K562 (cell line): ENCODE data around the gene RPL22. TPM values are rescaled to one million over a fixed set of nuclear protein-coding genes. Genes with fewer than 3 reads are reported as not detected.

Experiments used
- ARID1B ChIP-seq: fragments of 450-650 bp; IDR thresholded peaks from 2 replicates; pipeline ENCODE4 v1.6.1; 2016; ENCODE audit warnings: antibody characterized with exemption, mild to moderate bottlenecking, inconsistent platforms
- ETV1 ChIP-seq: fragments of 450-650 bp; conservative IDR thresholded peaks from 2 replicates; pipeline ENCODE4 v1.6.1; 2016; ENCODE audit warnings: missing genetic modification characterization, control low read depth, low read depth, missing compliant biosample characterization
- FOXP1 ChIP-seq: sonication (generic); formaldehyde crosslinking; IDR thresholded peaks from 2 replicates; pipeline ENCODE4 v1.8.0; 2022; ENCODE audit warnings: mild to moderate bottlenecking, missing genetic modification reagents
- ID3 ChIP-seq, 2 experiments: fragments of 250-450 bp in 1 of 2; fragments of 450-650 bp in 1 of 2; sonication (Bioruptor Pico) in 1 of 2; IDR thresholded peaks; 2 replicates each; pipeline versions ENCODE4 v1.6.1 to v1.8.0; 2016 to 2021; ENCODE audit warnings: mild to moderate bottlenecking in 2 of 2, moderate library complexity in 2 of 2, missing compliant biosample characterization in 1 of 2, missing genetic modification characterization in 1 of 2
- NONO ChIP-seq, 2 experiments: fragments of 200-400 bp in 1 of 2; fragments of 450-650 bp in 1 of 2; formaldehyde crosslinking in 1 of 2; IDR thresholded peaks; 2 replicates each; pipeline ENCODE4 v1.6.1; 2017; ENCODE audit warnings: low read depth in 2 of 2, mild to moderate bottlenecking in 2 of 2, moderate library complexity in 2 of 2, low read length in 1 of 2
- NR2C1 ChIP-seq, 2 experiments: fragments of 450-650 bp; IDR thresholded peaks; 2 replicates each; pipeline ENCODE4 v1.6.1; 2017; ENCODE audit warnings: mild to moderate bottlenecking in 2 of 2, antibody characterized with exemption in 1 of 2, inconsistent platforms in 1 of 2, missing compliant biosample characterization in 1 of 2, missing genetic modification characterization in 1 of 2
- NR3C1 ChIP-seq: sonication (generic); formaldehyde crosslinking; IDR thresholded peaks from 2 replicates; pipeline ENCODE4 v1.8.1; 2022; ENCODE audit warnings: missing genetic modification reagents
- PHF21A ChIP-seq: fragments of 450-650 bp; IDR thresholded peaks from 2 replicates; pipeline ENCODE4 v1.6.1; 2017; ENCODE audit warnings: low read depth, borderline replicate concordance
- RBFOX2 ChIP-seq: fragments of 200-400 bp; formaldehyde crosslinking; IDR thresholded peaks from 2 replicates; pipeline ENCODE4 v1.6.1; 2017; ENCODE audit warnings: low read depth, mild to moderate bottlenecking, low read length, moderate library complexity
- RBM22 ChIP-seq: fragments of 200-400 bp; formaldehyde crosslinking; IDR thresholded peaks from 2 replicates; pipeline ENCODE4 v1.6.1; 2018; ENCODE audit warnings: low read length, low read depth; ENCODE audit not compliant: poor library complexity, severe bottlenecking
- SMAD2 ChIP-seq: fragments of 150-350 bp; IDR thresholded peaks from 2 replicates; pipeline ENCODE4 v1.6.1; 2014; ENCODE audit warnings: low read depth, mild to moderate bottlenecking, low read length
- SMARCA4 ChIP-seq: fragments of 450-650 bp; IDR thresholded peaks from 2 replicates; pipeline ENCODE4 v1.6.1; 2016
- SRSF9 ChIP-seq: fragments of 200-400 bp; formaldehyde crosslinking; IDR thresholded peaks from 2 replicates; pipeline ENCODE4 v1.6.1; 2017; ENCODE audit warnings: low read depth, low read length, borderline replicate concordance
- TAF9B ChIP-seq: fragments of 450-650 bp; IDR thresholded peaks from 2 replicates; pipeline ENCODE4 v1.6.1; 2018; ENCODE audit warnings: mild to moderate bottlenecking; ENCODE audit not compliant: partially characterized antibody
- ZBTB40 ChIP-seq, 2 experiments: fragments of 450-650 bp in 1 of 2; sonication (generic) in 1 of 2; formaldehyde crosslinking in 1 of 2; IDR thresholded peaks; 2 replicates each; pipeline versions ENCODE4 v1.7.1 to v1.9.0; 2016 to 2022; ENCODE audit warnings: inconsistent platforms in 1 of 2, mild to moderate bottlenecking in 1 of 2, missing genetic modification reagents in 1 of 2
- ZKSCAN1 ChIP-seq: fragments of 150-350 bp; IDR thresholded peaks from 2 replicates; pipeline ENCODE4 v1.6.1; 2016; ENCODE audit warnings: low read depth, low read length
- ZNF134 ChIP-seq: fragments of 250-450 bp; sonication (Bioruptor Pico); conservative IDR thresholded peaks from 2 replicates; pipeline ENCODE4 v1.4.0; 2020
- polyA plus RNA-seq, 8 experiments: library from polyadenylated mRNA; depleted of rRNA in 4 of 8; stranded (reverse) in 5 of 8; unstranded in 3 of 8; fragments of >200 nt; fragmentation: Nextera tagmentation in 2 of 8; fragmentation: Illumina TruSeq in 1 of 8; extraction: Ambion mirVana in 2 of 8; extraction: Trizol in 1 of 8; gene quantifications; 2 replicates each; pipeline versions ENCODE4 v1.2.1 to v1.2.3, GENCODE V29; 2011 to 2014; ENCODE audit warnings: inconsistent platforms in 1 of 8, missing spikeins in 1 of 8
- total RNA-seq, 7 experiments: library from RNA; depleted of rRNA in 6 of 7; stranded (reverse); fragments of >200 nt in 6 of 7; fragmentation: Illumina TruSeq in 2 of 7; extraction: Trizol in 2 of 7; gene quantifications; 2 replicates each; pipeline versions ENCODE4 v1.2.1 to v1.2.3, GENCODE V29; 2011 to 2021; ENCODE audit warnings: low replicate concordance in 1 of 7

The RPL22 gene
- total and polyA plus RNA-seq, 9 of the 15 experiments (the other 6 are each of a cell fraction or from before 2014, with no cell fraction given), result 467 to 1,165 (median 607) TPM

- TF ChIP-seq SMAD2, result no peak
- TF ChIP-seq TAF9B, result no peak
- TF ChIP-seq ZNF134 (CRISPR knock-in tag), result no peak
- peak; percentile 48 for TF ChIP-seq RBM22
- peak; percentile 85 for TF ChIP-seq RBFOX2
- 0 out of 2 replicates have a peak, but pooled peaks have one; percentile 44 for TF ChIP-seq ZBTB40 (IDR thresholded peaks at IDR 0.05)
- TF ChIP-seq ZBTB40 (CRISPR knock-in tag; IDR thresholded peaks at IDR 0.05), result no peak
- TF ChIP-seq NONO (IDR thresholded peaks at IDR 0.05; ENCODE audit: low read depth in 2 of 2, low read length in 1 of 2), result peak in 1 of 2 experiments; percentile 29; a peak in 1 of 4 replicates
- TF ChIP-seq SRSF9, result no peak
- no peak; the same call in 1 of the 2 replicates for TF ChIP-seq NR3C1 (CRISPR knock-in tag)
- TF ChIP-seq SMARCA4, result peak; percentile 8; the same call in 1 of the 2 replicates
- TF ChIP-seq NR2C1 (IDR thresholded peaks at IDR 0.05), result no peak
- peak; percentile 36; the same call in 1 of the 2 replicates for TF ChIP-seq NR2C1 (tag; IDR thresholded peaks at IDR 0.05)
- TF ChIP-seq ZKSCAN1, result peak; percentile 40; the same call in 1 of the 2 replicates
- no peak for TF ChIP-seq ARID1B
- TF ChIP-seq ETV1 (tag), result peak; percentile 59
- TF ChIP-seq ID3 (CRISPR knock-in tag; IDR thresholded peaks at IDR 0.05), result no peak
- TF ChIP-seq ID3 (tag; IDR thresholded peaks at IDR 0.05), result 0 out of 2 replicates have a peak, but pooled peaks have one; percentile 17
- TF ChIP-seq FOXP1 (CRISPR knock-in tag), result 0 out of 2 replicates have a peak, but pooled peaks have one; percentile 28
- TF ChIP-seq PHF21A, result no peak
Measured at GRCh38 chr1:6205849-6206519, 6.6 kb upstream of the RPL22 start, which contains the start of gene RNF207 (continued).
